ENCODE results near the gene PNMA5. TPM values are rescaled to one million over a fixed set of nuclear protein-coding genes. Genes with fewer than 3 reads are reported as not detected.
A peak's percentile ranks its signal among the peaks of the same experiment; 100 is the strongest.

The PNMA5 gene
- total RNA-seq, 5 donors from 2014 or later (not counting 1 experiment from before 2014, with no cell fraction given): 0.09 TPM; not detected in 4

- ATAC-seq (replicated peaks in 1 of 4) (no peak), DNase-seq (no peak)
- ChIA-PET CTCF (no interaction called here), POLR2A (no interaction called here)
- Mint-ChIP-seq H3K27ac (no peak overlapping the region), H3K4me3 (no peak overlapping the region), H3K27me3 (peaks cover 0 to 33% of the 10 kb centered on the region in 2 donors), H3K4me1 (no peaks in the 10 kb centered on the region), H3K9me3 (no peaks in the 10 kb centered on the region), H3K36me3 (peaks cover 13% of the 10 kb centered on the region)
- Histone ChIP-seq H3K36me3 (ENCODE audit: control insufficient read depth in 2 of 2, extremely low read depth in 1 of 2, insufficient read depth in 1 of 2, low read length in 1 of 2) (no peaks in the 10 kb centered on the region), H3K9me3 (no peaks in the 10 kb centered on the region), H3K27ac (ENCODE audit: low read length) (no peak overlapping the region), H3K27me3 (replicated peaks in 1 of 2; ENCODE audit: control insufficient read depth in 2 of 2, extremely low read depth in 1 of 2, insufficient read depth in 2 of 2, low read length in 1 of 2) (no peaks in the 10 kb centered on the region), H3K4me3 (ENCODE audit: control insufficient read depth in 1 of 2, extremely low read depth in 1 of 2, low read length in 1 of 2) (no peak overlapping the region), H3K4me1 (ENCODE audit: control insufficient read depth in 1 of 2, extremely low read depth in 1 of 2, insufficient read depth in 2 of 2, low read length in 2 of 2) (no peaks in the 10 kb centered on the region)
- no CpG with 5 or more reads among the region's 6 CpGs for WGBS (ENCODE audit: insufficient coverage)
Measured at GRCh38 chrX:152950786-152951185, 43.1 kb downstream of the PNMA5 start.

- Mint-ChIP-seq H3K27me3 (peaks cover 0 to 34% of the 10 kb centered on the region in 2 donors), H3K4me3 (no peak overlapping the region), H3K9me3 (no peaks in the 10 kb centered on the region), H3K4me1 (no peaks in the 10 kb centered on the region), H3K36me3 (peaks cover 13% of the 10 kb centered on the region), H3K27ac (no peak overlapping the region)
- ATAC-seq (replicated peaks in 1 of 4): no peak
- Histone ChIP-seq H3K27ac (ENCODE audit: low read length) (no peak overlapping the region), H3K9me3 (no peaks in the 10 kb centered on the region), H3K4me1 (ENCODE audit: control insufficient read depth in 1 of 2, extremely low read depth in 1 of 2, insufficient read depth in 2 of 2, low read length in 2 of 2) (no peaks in the 10 kb centered on the region), H3K36me3 (ENCODE audit: control insufficient read depth in 2 of 2, extremely low read depth in 1 of 2, insufficient read depth in 1 of 2, low read length in 1 of 2) (no peaks in the 10 kb centered on the region), H3K27me3 (replicated peaks in 1 of 2; ENCODE audit: control insufficient read depth in 2 of 2, extremely low read depth in 1 of 2, insufficient read depth in 2 of 2, low read length in 1 of 2) (no peaks in the 10 kb centered on the region), H3K4me3 (ENCODE audit: control insufficient read depth in 1 of 2, extremely low read depth in 1 of 2, low read length in 1 of 2) (no peak overlapping the region)
- 86% methylated on average over 1 of the region's 4 CpGs for WGBS (ENCODE audit: insufficient coverage)
- ChIA-PET CTCF (no interaction called here), POLR2A (no interaction called here)
- no peak for DNase-seq
Measured at GRCh38 chrX:152949114-152949513, 44.8 kb downstream of the PNMA5 start.

GRCh38 chrX:152946681-152947080 lies 47.2 kb downstream of the PNMA5 start:
- ChIA-PET POLR2A (interaction anchor here in 1 of 2 donors (0.6 kb wide), 1 partner anchor 748 kb away, joined by 6 read pairs; no protein-coding TSS in a partner anchor), CTCF (interaction anchor here in 1 of 2 donors (0.7 kb wide), 1 partner anchor 719 kb away, joined by 4 read pairs; no protein-coding TSS in a partner anchor)
- 91% methylated on average over 4 of the region's 6 CpGs for WGBS (ENCODE audit: insufficient coverage)
- H3K36me3 Mint-ChIP-seq: peaks cover 13% of the 10 kb centered on the region
- peaks cover 0 to 25% of the 10 kb centered on the region in 2 donors for H3K27me3 Mint-ChIP-seq
- H3K4me3 ChIP-seq (ENCODE audit: control insufficient read depth in 1 of 2, extremely low read depth in 1 of 2, low read length in 1 of 2): no peak overlapping the region
- peaks cover 0 to 6% (median 1%) of the 10 kb centered on the region in 3 donors for H3K4me1 Mint-ChIP-seq
- H3K27me3 ChIP-seq (replicated peaks in 1 of 2; ENCODE audit: control insufficient read depth in 2 of 2, extremely low read depth in 1 of 2, insufficient read depth in 2 of 2, low read length in 1 of 2): no peaks in the 10 kb centered on the region
- H3K9me3 ChIP-seq: no peaks in the 10 kb centered on the region
- no peaks in the 10 kb centered on the region for H3K36me3 ChIP-seq (ENCODE audit: control insufficient read depth in 2 of 2, extremely low read depth in 1 of 2, insufficient read depth in 1 of 2, low read length in 1 of 2)
- H3K4me3 Mint-ChIP-seq: no peak overlapping the region
- DNase-seq (no peak), ATAC-seq (replicated peaks in 1 of 4) (no peak)
- no peak overlapping the region for H3K27ac Mint-ChIP-seq
- H3K9me3 Mint-ChIP-seq: no peaks in the 10 kb centered on the region
- no peak overlapping the region for H3K27ac ChIP-seq (ENCODE audit: low read length)
- peaks cover 0 to 7% of the 10 kb centered on the region in 2 experiments for H3K4me1 ChIP-seq (ENCODE audit: control insufficient read depth in 1 of 2, extremely low read depth in 1 of 2, insufficient read depth in 2 of 2, low read length in 2 of 2)

GRCh38 chrX:152945021-152945979 lies 48.6 kb downstream of the PNMA5 start:
- H3K4me3 Mint-ChIP-seq: no peak overlapping the region

GRCh38 chrX:152943826-152944225 lies 50.1 kb downstream of the PNMA5 start:
- POLR2A ChIA-PET: no interaction called here
- peaks cover 0 to 19% of the 10 kb centered on the region in 2 donors for H3K27me3 Mint-ChIP-seq
- no peaks in the 10 kb centered on the region for H3K9me3 ChIP-seq
- no peaks in the 10 kb centered on the region for H3K9me3 Mint-ChIP-seq
- no peak for ATAC-seq (replicated peaks in 1 of 4)
- no peaks in the 10 kb centered on the region for H3K27me3 ChIP-seq (replicated peaks in 1 of 2; ENCODE audit: control insufficient read depth in 2 of 2, extremely low read depth in 1 of 2, insufficient read depth in 2 of 2, low read length in 1 of 2)
- H3K36me3 Mint-ChIP-seq: peaks cover 13% of the 10 kb centered on the region
- peaks cover 0 to 11% of the 10 kb centered on the region in 2 experiments for H3K4me1 ChIP-seq (ENCODE audit: control insufficient read depth in 1 of 2, extremely low read depth in 1 of 2, insufficient read depth in 2 of 2, low read length in 2 of 2)
- WGBS (ENCODE audit: insufficient coverage): no CpG with 5 or more reads among the region's 1 CpG
- DNase-seq: no peak
- CTCF ChIA-PET: no interaction called here
- H3K4me3 ChIP-seq (ENCODE audit: control insufficient read depth in 1 of 2, extremely low read depth in 1 of 2, low read length in 1 of 2): no peak overlapping the region
- no peak overlapping the region for H3K27ac Mint-ChIP-seq
- no peak overlapping the region for H3K27ac ChIP-seq (ENCODE audit: low read length)
- no peaks in the 10 kb centered on the region for H3K36me3 ChIP-seq (ENCODE audit: control insufficient read depth in 2 of 2, extremely low read depth in 1 of 2, insufficient read depth in 1 of 2, low read length in 1 of 2)
- peaks cover 0 to 10% (median 10%) of the 10 kb centered on the region in 3 donors for H3K4me1 Mint-ChIP-seq
- H3K4me3 Mint-ChIP-seq: no peak overlapping the region

More at GRCh38 chrX:152945021-152945979, 48.6 kb downstream of the PNMA5 start:
- Mint-ChIP-seq H3K27me3 (peaks cover 0 to 25% of the 10 kb centered on the region in 2 donors), H3K27ac (no peak overlapping the region), H3K36me3 (peaks cover 13% of the 10 kb centered on the region), H3K4me1 (peaks cover 0 to 10% (median 10%) of the 10 kb centered on the region in 3 donors), H3K9me3 (no peaks in the 10 kb centered on the region)
- no peaks in the 10 kb centered on the region for H3K27me3 ChIP-seq (replicated peaks in 1 of 2; ENCODE audit: control insufficient read depth in 2 of 2, extremely low read depth in 1 of 2, insufficient read depth in 2 of 2, low read length in 1 of 2)
- ATAC-seq (replicated peaks in 1 of 4): no peak
- ChIA-PET CTCF (interaction anchor here in 1 of 2 donors (0.6 kb wide), 1 partner anchor 1667 kb away, joined by 3 read pairs; no protein-coding TSS in a partner anchor), POLR2A (no interaction called here)
- H3K27ac ChIP-seq (ENCODE audit: low read length): no peak overlapping the region
- WGBS (ENCODE audit: insufficient coverage): 83% methylated on average over 4 of the region's 11 CpGs
- H3K36me3 ChIP-seq (ENCODE audit: control insufficient read depth in 2 of 2, extremely low read depth in 1 of 2, insufficient read depth in 1 of 2, low read length in 1 of 2): no peaks in the 10 kb centered on the region
- H3K9me3 ChIP-seq: no peaks in the 10 kb centered on the region
- H3K4me3 ChIP-seq (ENCODE audit: control insufficient read depth in 1 of 2, extremely low read depth in 1 of 2, low read length in 1 of 2): no peak overlapping the region
- DNase-seq: no peak
- peaks cover 0 to 11% of the 10 kb centered on the region in 2 experiments for H3K4me1 ChIP-seq (ENCODE audit: control insufficient read depth in 1 of 2, extremely low read depth in 1 of 2, insufficient read depth in 2 of 2, low read length in 2 of 2)

GRCh38 chrX:152942077-152942442 lies 51.9 kb downstream of the PNMA5 start:
- ChIA-PET POLR2A (interaction anchor here in 1 of 2 donors (0.6 kb wide), 3 partner anchors 111 to 724 kb away, joined by 4 to 13 read pairs (median 10); partner anchors contain the start of genes CETN2 and NSDHL), CTCF (interaction anchor here (0.8 to 2.3 kb wide), 9 partner anchors 9 to 726 kb away, joined by 3 to 13 read pairs (median 7); no protein-coding TSS in a partner anchor)
- Mint-ChIP-seq H3K27me3 (peaks cover 0 to 27% of the 10 kb centered on the region in 2 donors), H3K27ac (peak overlapping the region; percentile 36 to 88), H3K4me3 (peak overlapping the region; percentile 10 to 78 (median 47)), H3K4me1 (peaks cover 0 to 10% (median 10%) of the 10 kb centered on the region in 3 donors), H3K9me3 (no peaks in the 10 kb centered on the region), H3K36me3 (peaks cover 5% of the 10 kb centered on the region)
- ATAC-seq (replicated peaks in 1 of 4) (no peak), DNase-seq (peak in 1 of 35 experiments; percentile 9)
- Histone ChIP-seq H3K27ac (ENCODE audit: low read length) (peak overlapping the region; percentile 81), H3K9me3 (no peaks in the 10 kb centered on the region), H3K4me1 (ENCODE audit: control insufficient read depth in 1 of 2, extremely low read depth in 1 of 2, insufficient read depth in 2 of 2, low read length in 2 of 2) (peaks cover 0 to 11% of the 10 kb centered on the region in 2 experiments), H3K36me3 (ENCODE audit: control insufficient read depth in 2 of 2, extremely low read depth in 1 of 2, insufficient read depth in 1 of 2, low read length in 1 of 2) (no peaks in the 10 kb centered on the region), H3K27me3 (replicated peaks in 1 of 2; ENCODE audit: control insufficient read depth in 2 of 2, extremely low read depth in 1 of 2, insufficient read depth in 2 of 2, low read length in 1 of 2) (no peaks in the 10 kb centered on the region), H3K4me3 (ENCODE audit: control insufficient read depth in 1 of 2, extremely low read depth in 1 of 2, low read length in 1 of 2) (peak overlapping the region; percentile 38 to 54)
- no CpG with 5 or more reads among the region's 11 CpGs for WGBS (ENCODE audit: insufficient coverage)

Measured in T-cell (primary cell).